MM.1S (cell line): ENCODE results near the gene LURAP1L.

Experiments used
- DNase-seq: peaks from one replicate; pipeline ENCODE4 v3.0.0-alpha.2; 2015
- H2AFZ ChIP-seq: fragments of 300-600 bp; sonication (generic); 2 replicates; pipeline ENCODE4 v1.6.0; 2016; ENCODE audit warnings: antibody characterized with exemption, low read length
- H3F3A ChIP-seq: fragments of 300-600 bp; sonication (generic); 2 replicates; pipeline ENCODE4 v1.6.1; 2016; ENCODE audit warnings: mild to moderate bottlenecking, antibody characterized with exemption, low read length, moderate library complexity, mixed read lengths; ENCODE audit not compliant: insufficient read depth
- H3K27ac ChIP-seq: fragments of 300-600 bp; sonication (generic); 2 replicates; pipeline ENCODE4 v1.5.1; 2016; ENCODE audit warnings: mild to moderate bottlenecking, low read length
- H3K27me3 ChIP-seq: fragments of 300-600 bp; sonication (generic); replicated peaks from 2 replicates; pipeline ENCODE4 v1.6.0; 2016; ENCODE audit warnings: low read length; ENCODE audit not compliant: insufficient read depth
- H3K36me3 ChIP-seq: fragments of 300-600 bp; sonication (generic); replicated peaks from 2 replicates; pipeline ENCODE4 v1.6.1; 2016; ENCODE audit warnings: mild to moderate bottlenecking, low read length, mixed read lengths; ENCODE audit not compliant: insufficient read depth
- H3K4me1 ChIP-seq: fragments of 300-600 bp; sonication (generic); 2 replicates; pipeline ENCODE4 v1.6.1; 2016; ENCODE audit warnings: low read length, mixed read lengths
- H3K4me2 ChIP-seq: fragments of 300-600 bp; sonication (generic); 2 replicates; pipeline ENCODE4 v1.6.0; 2016; ENCODE audit warnings: low read depth, low read length
- H3K4me3 ChIP-seq: fragments of 300-600 bp; sonication (generic); 2 replicates; pipeline ENCODE4 v1.5.1; 2016; ENCODE audit warnings: low read length, mixed read lengths
- H3K79me2 ChIP-seq: fragments of 300-600 bp; sonication (generic); 2 replicates; pipeline ENCODE4 v1.6.1; 2016; ENCODE audit warnings: mixed run types, low read length, mixed read lengths
- H3K9ac ChIP-seq: fragments of 300-600 bp; sonication (generic); 2 replicates; pipeline ENCODE4 v1.6.1; 2016; ENCODE audit warnings: low read length, mixed read lengths
- H3K9me2 ChIP-seq: fragments of 300-600 bp; sonication (generic); replicated peaks from 2 replicates; pipeline ENCODE4 v1.6.1; 2016; ENCODE audit warnings: mild to moderate bottlenecking, low read length, mixed read lengths; ENCODE audit not compliant: insufficient read depth
- H3K9me3 ChIP-seq: fragments of 300-600 bp; sonication (generic); replicated peaks from 2 replicates; pipeline ENCODE4 v1.6.1; 2016; ENCODE audit warnings: mild to moderate bottlenecking, low read length, mixed read lengths; ENCODE audit not compliant: insufficient read depth
- H4K20me1 ChIP-seq: fragments of 300-600 bp; sonication (generic); 2 replicates; pipeline ENCODE4 v1.6.1; 2016; ENCODE audit warnings: mild to moderate bottlenecking, low read length, moderate library complexity, mixed read lengths; ENCODE audit not compliant: insufficient read depth
- EZH2 ChIP-seq: fragments of 300-600 bp; sonication (generic); optimal IDR thresholded peaks from 2 replicates; pipeline ENCODE3; 2017; ENCODE audit warnings: low read depth, mild to moderate bottlenecking, antibody characterized with exemption, low read length, mixed read lengths
- EZH2phosphoT487 ChIP-seq: fragments of 300-600 bp; sonication (generic); IDR thresholded peaks from 2 replicates; pipeline ENCODE4 v1.6.1; 2018; ENCODE audit warnings: antibody characterized with exemption, low read length
- TF ChIP-seq, protein P1 (sequence below): fragments of 300-600 bp; sonication (generic); IDR thresholded peaks from 2 replicates; pipeline ENCODE4 v1.5.1; 2016; ENCODE audit warnings: antibody characterized with exemption, low read length, mixed read lengths

Gene LURAP1L

DNA sequence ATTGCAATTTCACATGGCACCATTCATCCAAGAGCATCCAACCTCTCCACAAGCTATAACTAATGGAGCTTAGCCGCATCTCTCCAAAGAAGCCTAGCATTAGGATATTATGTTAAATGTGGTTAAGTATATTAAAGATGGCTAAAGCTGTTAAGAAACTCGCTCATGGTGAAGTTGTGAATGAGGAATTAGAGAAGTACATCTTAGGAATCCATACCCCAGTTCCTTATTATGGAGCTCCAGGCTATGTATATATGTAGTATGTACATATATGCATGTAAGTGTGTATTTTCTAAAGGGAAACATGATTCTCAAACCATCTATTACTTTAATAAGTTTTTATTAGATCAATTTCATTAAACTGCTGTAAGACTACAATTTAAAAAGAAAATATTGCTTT, 26.4 kb downstream of the LURAP1L start:
- H3K4me1 ChIP-seq, result no peaks in the 10 kb centered on the region
- no peaks in the 10 kb centered on the region for H3K27me3 ChIP-seq
- no peaks in the 10 kb centered on the region for H3K9me3 ChIP-seq
- H3K4me2 ChIP-seq, result no peak overlapping the region
- H3K9me2 ChIP-seq, result no peaks in the 10 kb centered on the region
- no peaks in the 10 kb centered on the region for H4K20me1 ChIP-seq
- no peak overlapping the region for H2AFZ ChIP-seq
- H3K79me2 ChIP-seq, result no peaks in the 10 kb centered on the region
- H3K9ac ChIP-seq, result no peak overlapping the region
- no peak overlapping the region for H3K4me3 ChIP-seq
- no peaks in the 10 kb centered on the region for H3K36me3 ChIP-seq
- no peaks in the 10 kb centered on the region; the same call in 1 of the 2 replicates for H3F3A ChIP-seq
- TF ChIP-seq EZH2, result no peak
- no peak for TF ChIP-seq EZH2phosphoT487
- TF ChIP-seq, protein P1, sequence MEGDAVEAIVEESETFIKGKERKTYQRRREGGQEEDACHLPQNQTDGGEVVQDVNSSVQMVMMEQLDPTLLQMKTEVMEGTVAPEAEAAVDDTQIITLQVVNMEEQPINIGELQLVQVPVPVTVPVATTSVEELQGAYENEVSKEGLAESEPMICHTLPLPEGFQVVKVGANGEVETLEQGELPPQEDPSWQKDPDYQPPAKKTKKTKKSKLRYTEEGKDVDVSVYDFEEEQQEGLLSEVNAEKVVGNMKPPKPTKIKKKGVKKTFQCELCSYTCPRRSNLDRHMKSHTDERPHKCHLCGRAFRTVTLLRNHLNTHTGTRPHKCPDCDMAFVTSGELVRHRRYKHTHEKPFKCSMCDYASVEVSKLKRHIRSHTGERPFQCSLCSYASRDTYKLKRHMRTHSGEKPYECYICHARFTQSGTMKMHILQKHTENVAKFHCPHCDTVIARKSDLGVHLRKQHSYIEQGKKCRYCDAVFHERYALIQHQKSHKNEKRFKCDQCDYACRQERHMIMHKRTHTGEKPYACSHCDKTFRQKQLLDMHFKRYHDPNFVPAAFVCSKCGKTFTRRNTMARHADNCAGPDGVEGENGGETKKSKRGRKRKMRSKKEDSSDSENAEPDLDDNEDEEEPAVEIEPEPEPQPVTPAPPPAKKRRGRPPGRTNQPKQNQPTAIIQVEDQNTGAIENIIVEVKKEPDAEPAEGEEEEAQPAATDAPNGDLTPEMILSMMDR, result no peak
- no peak for DNase-seq
- no peak overlapping the region for H3K27ac ChIP-seq

DNA sequence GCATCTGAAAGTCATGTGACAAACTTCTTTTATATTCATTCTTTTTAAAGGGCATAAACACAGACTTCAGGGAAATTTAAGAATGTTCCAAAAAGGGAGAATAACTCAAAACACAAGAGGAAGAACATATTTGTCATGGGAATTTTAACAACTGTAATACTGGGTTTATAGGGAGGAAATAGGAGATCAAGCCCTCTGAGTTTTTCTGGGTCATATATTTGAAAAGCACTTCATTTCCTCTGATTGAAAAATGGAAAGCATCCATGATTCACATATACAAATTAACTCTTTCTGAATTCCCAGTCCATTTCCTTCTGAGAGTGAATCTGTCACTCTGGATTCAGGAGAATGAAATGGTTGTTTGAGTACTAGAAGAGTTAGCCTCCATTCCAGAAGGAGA, 26.8 kb downstream of the LURAP1L start:
- Histone ChIP-seq H3K4me3 (no peak overlapping the region), H4K20me1 (no peaks in the 10 kb centered on the region), H3K36me3 (no peaks in the 10 kb centered on the region)

DNA sequence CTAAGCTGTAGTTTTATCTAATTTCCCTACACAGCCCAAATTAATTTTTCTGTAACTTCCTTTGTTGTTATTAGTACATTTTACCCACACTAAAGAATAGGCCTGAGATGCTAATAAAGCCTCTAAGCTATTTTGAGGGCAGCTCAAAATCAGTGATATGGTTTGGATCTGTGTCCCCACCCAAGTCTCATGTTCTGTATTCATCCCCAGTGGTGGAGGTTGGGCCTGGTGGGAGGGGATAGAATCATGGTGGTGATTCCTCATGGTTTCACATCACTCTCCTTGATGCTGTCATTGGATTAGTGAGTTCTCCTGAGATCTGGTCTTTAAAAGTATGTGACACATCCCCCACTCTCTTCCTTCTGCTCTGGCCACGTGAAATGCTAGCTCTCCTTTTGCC, 27.3 kb downstream of the LURAP1L start:
- no peak for TF ChIP-seq EZH2
- TF ChIP-seq, protein P1, result no peak
- TF ChIP-seq EZH2phosphoT487, result no peak
- Histone ChIP-seq H3K4me2 (no peak overlapping the region), H3K9me3 (no peaks in the 10 kb centered on the region), H3K4me3 (no peak overlapping the region), H3K36me3 (no peaks in the 10 kb centered on the region), H3K27me3 (no peaks in the 10 kb centered on the region), H3K79me2 (no peaks in the 10 kb centered on the region), H3K9me2 (no peaks in the 10 kb centered on the region), H4K20me1 (no peaks in the 10 kb centered on the region), H2AFZ (no peak overlapping the region), H3K9ac (no peak overlapping the region), H3K4me1 (no peaks in the 10 kb centered on the region), H3F3A (no peaks in the 10 kb centered on the region), H3K27ac (no peak overlapping the region)
- DNase-seq, result no peak

More for the DNA sequence above, 26.8 kb downstream of the LURAP1L start:
- H3K9me2 ChIP-seq, result no peaks in the 10 kb centered on the region
- no peaks in the 10 kb centered on the region for H3K27me3 ChIP-seq
- no peak overlapping the region for H2AFZ ChIP-seq
- no peak overlapping the region for H3K27ac ChIP-seq
- no peak for DNase-seq
- no peak overlapping the region for H3K9ac ChIP-seq
- H3K9me3 ChIP-seq, result no peaks in the 10 kb centered on the region
- H3F3A ChIP-seq, result no peaks in the 10 kb centered on the region
- H3K4me1 ChIP-seq, result no peaks in the 10 kb centered on the region
- TF ChIP-seq, protein P1, result no peak
- no peak for TF ChIP-seq EZH2phosphoT487
- TF ChIP-seq EZH2, result no peak
- H3K79me2 ChIP-seq, result no peaks in the 10 kb centered on the region
- no peak overlapping the region for H3K4me2 ChIP-seq
